ENCODE data around the gene TCERG1L.

TCERG1L gene

DNA sequence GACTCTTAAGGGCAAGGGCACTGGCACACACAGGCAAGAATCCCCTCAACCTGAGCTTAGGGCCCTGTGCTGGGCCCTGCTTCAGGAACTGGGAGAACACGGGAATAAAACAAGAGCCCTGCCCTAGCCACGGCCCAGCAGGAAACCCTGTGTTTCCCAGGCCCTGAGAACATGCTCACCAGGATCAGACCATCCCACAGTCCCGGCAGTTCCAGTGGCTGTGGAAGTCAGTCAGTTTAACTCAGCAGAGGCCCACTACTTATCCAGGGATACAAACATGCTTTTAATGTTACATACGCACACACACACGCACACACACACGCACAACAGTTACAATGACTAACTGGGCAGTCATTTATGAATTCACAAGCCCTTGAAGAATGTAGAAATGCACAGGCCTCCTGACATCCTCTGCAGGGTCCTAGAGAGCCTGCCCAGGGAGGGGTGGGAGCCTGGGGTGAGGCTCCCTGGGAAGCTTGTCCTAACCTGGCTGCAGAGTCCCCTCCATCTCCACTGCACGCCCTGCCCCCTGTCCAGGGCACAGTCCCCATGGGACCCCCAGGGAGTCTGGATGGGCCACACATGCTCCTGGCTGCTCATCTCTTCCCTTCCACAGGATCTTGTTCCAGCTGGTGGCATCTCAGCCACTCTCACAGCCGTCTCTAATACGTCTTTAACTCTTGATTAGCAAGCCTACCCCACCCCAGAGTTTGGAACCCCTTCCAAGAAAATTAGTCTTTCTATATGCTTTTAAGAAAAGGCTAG is 97.6 kb downstream of the TCERG1L start:
- H3K36me3 ChIP-seq (ENCODE audit: control insufficient read depth in 1 of 2, insufficient read depth in 2 of 2, low read length in 2 of 2), result no peaks in the 10 kb centered on the region
- no peaks in the 10 kb centered on the region for H3K27me3 ChIP-seq (ENCODE audit: control insufficient read depth in 1 of 2, insufficient read depth in 2 of 2, low read length in 2 of 2)
- no peak overlapping the region for H3K9ac ChIP-seq (ENCODE audit: low read depth in 1 of 2, low read length in 2 of 2)
- H3K4me1 ChIP-seq (ENCODE audit: control insufficient read depth in 1 of 2, insufficient read depth in 2 of 2, low read length in 2 of 2), result no peaks in the 10 kb centered on the region
- H3K9me3 ChIP-seq (ENCODE audit: control insufficient read depth in 1 of 2, low read length in 2 of 2), result no peaks in the 10 kb centered on the region
- no peak overlapping the region for H3K4me3 ChIP-seq (ENCODE audit: low read depth in 1 of 2, low read length in 2 of 2)
- no peak overlapping the region for H3K27ac ChIP-seq (ENCODE audit: low read depth, low read length)

DNA sequence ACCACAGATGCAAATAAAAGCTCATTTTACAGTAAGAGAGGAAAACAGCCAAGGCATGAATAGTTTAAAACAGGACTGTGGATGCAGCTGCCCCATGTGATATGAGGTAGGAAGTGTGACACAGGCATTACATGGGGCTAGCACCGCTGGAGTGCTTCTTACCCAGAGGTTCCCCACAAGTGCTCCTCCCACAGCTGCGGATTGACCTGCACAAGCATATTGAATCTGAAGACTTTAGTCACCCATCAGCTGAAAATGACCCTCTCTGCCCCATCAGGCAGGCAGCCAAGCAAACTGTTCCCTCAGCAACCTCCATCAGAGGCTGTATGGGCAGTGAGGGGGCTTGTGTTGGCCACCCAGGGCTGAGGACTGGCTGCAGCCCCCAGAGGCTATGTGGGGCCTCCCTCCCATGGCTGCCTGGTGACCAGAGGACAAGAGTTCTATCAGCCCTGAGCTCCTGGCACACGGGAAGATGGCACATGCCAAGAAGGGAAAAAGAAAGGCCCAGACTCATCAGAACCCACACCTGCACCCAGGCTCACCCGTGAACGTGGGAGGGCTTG is 98.7 kb downstream of the TCERG1L start:
- H3K36me3 ChIP-seq (ENCODE audit: control insufficient read depth in 1 of 2, insufficient read depth in 2 of 2, low read length in 2 of 2), result no peaks in the 10 kb centered on the region
- H3K9ac ChIP-seq (ENCODE audit: low read depth in 1 of 2, low read length in 2 of 2), result no peak overlapping the region
- no peaks in the 10 kb centered on the region for H3K27me3 ChIP-seq (ENCODE audit: control insufficient read depth in 1 of 2, insufficient read depth in 2 of 2, low read length in 2 of 2)
- H3K27ac ChIP-seq (ENCODE audit: low read depth, low read length), result no peak overlapping the region
- H3K9me3 ChIP-seq (ENCODE audit: control insufficient read depth in 1 of 2, low read length in 2 of 2), result no peaks in the 10 kb centered on the region
- no peaks in the 10 kb centered on the region for H3K4me1 ChIP-seq (ENCODE audit: control insufficient read depth in 1 of 2, insufficient read depth in 2 of 2, low read length in 2 of 2)
- H3K4me3 ChIP-seq (ENCODE audit: low read depth in 1 of 2, low read length in 2 of 2), result no peak overlapping the region

DNA sequence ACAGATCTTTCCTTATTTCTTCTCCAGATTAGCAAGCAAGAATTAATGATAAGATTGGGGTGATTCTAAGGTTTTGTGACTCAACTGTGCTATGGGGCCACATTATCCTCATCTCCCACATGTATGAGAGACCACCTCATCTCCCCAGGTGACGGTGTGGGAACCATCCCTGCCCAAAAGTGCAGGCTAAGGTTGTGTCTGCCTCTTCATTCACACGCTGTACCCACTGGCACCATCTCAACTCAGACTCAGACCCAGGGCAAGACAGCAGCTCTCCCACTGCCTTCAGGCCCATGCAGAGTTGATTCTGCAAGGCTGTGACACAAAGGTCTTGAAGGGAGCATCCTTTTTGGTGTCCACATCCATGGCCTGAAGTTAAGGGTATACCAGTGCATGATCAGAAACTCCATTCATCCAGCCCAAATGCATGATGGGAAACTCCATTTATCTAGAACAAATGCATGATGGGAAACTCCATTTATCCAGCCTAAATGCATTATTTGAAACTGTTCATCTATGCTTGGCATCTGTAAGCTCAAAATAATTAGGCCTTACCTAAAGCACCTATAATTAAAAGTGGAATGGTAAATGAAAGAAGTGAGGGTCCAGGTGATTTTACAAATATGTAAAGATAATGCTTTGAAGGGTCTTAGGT is 99.4 kb downstream of the TCERG1L start:
- no peaks in the 10 kb centered on the region for H3K9me3 ChIP-seq (ENCODE audit: control insufficient read depth in 1 of 2, low read length in 2 of 2)
- no peaks in the 10 kb centered on the region for H3K4me1 ChIP-seq (ENCODE audit: control insufficient read depth in 1 of 2, insufficient read depth in 2 of 2, low read length in 2 of 2)
- H3K4me3 ChIP-seq (ENCODE audit: low read depth in 1 of 2, low read length in 2 of 2), result no peak overlapping the region
- H3K27me3 ChIP-seq (ENCODE audit: control insufficient read depth in 1 of 2, insufficient read depth in 2 of 2, low read length in 2 of 2), result no peaks in the 10 kb centered on the region
- H3K9ac ChIP-seq (ENCODE audit: low read depth in 1 of 2, low read length in 2 of 2), result no peak overlapping the region
- H3K36me3 ChIP-seq (ENCODE audit: control insufficient read depth in 1 of 2, insufficient read depth in 2 of 2, low read length in 2 of 2), result no peaks in the 10 kb centered on the region
- no peak overlapping the region for H3K27ac ChIP-seq (ENCODE audit: low read depth, low read length)

DNA sequence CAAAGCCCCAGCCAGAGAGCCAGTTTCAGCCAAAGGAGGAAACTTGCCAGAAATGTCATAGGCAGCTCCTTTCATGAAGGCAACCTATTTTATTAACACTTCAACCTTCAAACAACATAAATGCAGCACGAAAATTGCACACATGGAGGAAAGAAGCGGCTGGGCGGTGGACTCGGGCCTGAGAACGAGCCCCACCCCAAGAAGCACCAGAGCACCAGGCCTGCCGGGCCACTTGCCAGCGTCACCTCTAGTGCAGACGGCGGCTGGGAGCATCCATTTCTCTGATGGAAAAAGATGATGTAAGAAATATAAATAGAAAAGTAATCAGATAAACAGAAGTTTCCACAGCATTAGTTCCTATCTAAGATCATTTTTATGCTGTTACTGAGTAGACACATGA is 100.0 kb downstream of the TCERG1L start:
- Histone ChIP-seq H3K9ac (ENCODE audit: low read depth in 1 of 2, low read length in 2 of 2) (no peak overlapping the region), H3K4me1 (ENCODE audit: control insufficient read depth in 1 of 2, insufficient read depth in 2 of 2, low read length in 2 of 2) (no peaks in the 10 kb centered on the region), H3K36me3 (ENCODE audit: control insufficient read depth in 1 of 2, insufficient read depth in 2 of 2, low read length in 2 of 2) (no peaks in the 10 kb centered on the region), H3K4me3 (ENCODE audit: low read depth in 1 of 2, low read length in 2 of 2) (no peak overlapping the region), H3K9me3 (ENCODE audit: control insufficient read depth in 1 of 2, low read length in 2 of 2) (no peaks in the 10 kb centered on the region), H3K27ac (ENCODE audit: low read depth, low read length) (no peak overlapping the region), H3K27me3 (ENCODE audit: control insufficient read depth in 1 of 2, insufficient read depth in 2 of 2, low read length in 2 of 2) (no peaks in the 10 kb centered on the region)

DNA sequence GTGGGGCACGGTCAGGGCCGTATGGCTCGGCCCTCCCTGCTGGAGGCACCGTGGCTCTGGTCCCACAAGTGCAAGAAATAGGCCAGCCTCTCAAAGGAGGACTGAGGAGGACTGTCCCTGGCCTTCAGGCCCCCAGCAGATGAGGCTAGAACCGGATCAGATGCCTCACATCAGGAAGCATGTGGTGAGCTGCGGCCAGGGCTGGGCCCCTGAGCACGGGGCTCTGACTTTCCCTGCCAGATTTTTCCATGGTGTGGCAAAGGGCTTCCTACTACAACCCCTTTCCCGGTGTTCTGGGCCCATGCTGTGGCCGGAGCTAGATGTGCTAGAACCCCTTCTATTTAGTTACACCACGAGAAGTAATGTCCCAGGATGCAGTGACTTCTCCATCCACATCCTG is 100.4 kb downstream of the TCERG1L start:
- no peak overlapping the region for H3K9ac ChIP-seq (ENCODE audit: low read depth in 1 of 2, low read length in 2 of 2)
- no peaks in the 10 kb centered on the region for H3K4me1 ChIP-seq (ENCODE audit: control insufficient read depth in 1 of 2, insufficient read depth in 2 of 2, low read length in 2 of 2)
- H3K4me3 ChIP-seq (ENCODE audit: low read depth in 1 of 2, low read length in 2 of 2), result no peak overlapping the region
- no peaks in the 10 kb centered on the region for H3K9me3 ChIP-seq (ENCODE audit: control insufficient read depth in 1 of 2, low read length in 2 of 2)
- H3K27me3 ChIP-seq (ENCODE audit: control insufficient read depth in 1 of 2, insufficient read depth in 2 of 2, low read length in 2 of 2), result no peaks in the 10 kb centered on the region
- no peak overlapping the region for H3K27ac ChIP-seq (ENCODE audit: low read depth, low read length)
- no peaks in the 10 kb centered on the region for H3K36me3 ChIP-seq (ENCODE audit: control insufficient read depth in 1 of 2, insufficient read depth in 2 of 2, low read length in 2 of 2)

DNA sequence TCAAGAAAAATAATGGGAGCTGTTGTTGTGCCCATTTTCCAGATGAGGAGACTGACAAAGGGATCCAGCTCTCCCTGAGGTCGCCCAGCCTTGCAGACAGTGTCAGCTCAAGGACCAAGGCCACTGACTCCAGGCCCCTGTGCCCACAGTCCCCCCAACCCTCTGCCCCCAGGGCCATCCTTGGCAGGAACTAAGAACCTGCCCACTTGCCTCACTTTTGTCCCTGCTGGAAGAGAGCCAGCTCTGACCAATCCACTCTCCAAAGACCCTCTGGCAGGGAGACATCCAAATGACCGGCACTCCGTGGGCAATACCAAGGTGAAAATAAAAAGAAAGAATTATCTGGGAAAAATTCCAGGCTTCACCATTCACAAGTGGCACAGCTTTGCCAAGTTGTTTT is 101.3 kb downstream of the TCERG1L start:
- no peaks in the 10 kb centered on the region for H3K27me3 ChIP-seq (ENCODE audit: control insufficient read depth in 1 of 2, insufficient read depth in 2 of 2, low read length in 2 of 2)
- H3K9me3 ChIP-seq (ENCODE audit: control insufficient read depth in 1 of 2, low read length in 2 of 2), result no peaks in the 10 kb centered on the region
- H3K4me3 ChIP-seq (ENCODE audit: low read depth in 1 of 2, low read length in 2 of 2), result no peak overlapping the region
- H3K4me1 ChIP-seq (ENCODE audit: control insufficient read depth in 1 of 2, insufficient read depth in 2 of 2, low read length in 2 of 2), result no peaks in the 10 kb centered on the region
- no peak overlapping the region for H3K9ac ChIP-seq (ENCODE audit: low read depth in 1 of 2, low read length in 2 of 2)
- no peaks in the 10 kb centered on the region for H3K36me3 ChIP-seq (ENCODE audit: control insufficient read depth in 1 of 2, insufficient read depth in 2 of 2, low read length in 2 of 2)
- no peak overlapping the region for H3K27ac ChIP-seq (ENCODE audit: low read depth, low read length)

DNA sequence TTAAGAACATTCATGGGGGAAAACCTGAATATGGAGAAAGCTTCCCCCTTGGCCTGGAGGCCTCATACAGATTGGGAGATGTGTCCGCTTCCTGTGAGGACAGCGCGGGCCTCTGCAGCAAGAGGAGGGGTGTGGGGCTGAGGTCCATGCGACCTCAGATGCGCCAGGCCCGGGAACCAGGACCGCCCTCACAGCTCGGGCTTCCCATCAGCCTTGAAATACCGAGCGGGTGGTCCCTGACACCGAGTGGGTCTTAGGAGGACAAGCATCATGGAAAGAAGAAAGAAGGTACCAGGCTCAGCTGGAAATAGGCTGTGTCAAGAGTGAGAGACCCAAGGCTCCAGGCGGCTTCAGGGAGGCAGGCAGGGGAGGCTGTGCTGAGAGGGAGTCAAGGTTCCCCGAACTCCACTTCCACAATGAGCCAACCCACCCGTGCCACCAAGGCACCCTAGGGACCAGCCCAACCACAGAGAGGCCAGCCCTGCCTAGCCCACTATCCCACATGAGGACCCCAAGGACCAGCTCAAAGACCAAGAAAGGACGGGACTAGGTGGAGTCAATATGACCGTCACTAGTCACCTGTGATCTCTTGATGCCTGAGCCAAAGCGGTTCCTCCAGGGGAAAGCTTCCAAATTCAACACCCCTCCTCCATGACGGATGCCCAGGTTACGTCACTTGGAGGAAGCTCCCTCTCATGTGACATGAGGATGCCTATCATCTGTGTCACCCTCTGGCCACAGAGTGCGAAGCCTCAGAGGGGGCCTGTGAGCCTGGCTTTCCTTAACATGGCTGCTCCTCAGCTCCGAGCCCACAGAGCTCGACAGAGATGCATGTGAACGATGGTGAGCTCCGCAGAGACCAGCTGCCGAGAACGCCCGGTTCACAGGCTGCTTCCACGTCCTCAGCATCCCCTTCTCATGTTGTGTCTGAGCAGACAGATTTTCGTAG is 103.7 kb downstream of the TCERG1L start:
- H3K27ac ChIP-seq (ENCODE audit: low read depth, low read length), result no peak overlapping the region
- H3K4me3 ChIP-seq (ENCODE audit: low read depth in 1 of 2, low read length in 2 of 2), result no peak overlapping the region
- no peaks in the 10 kb centered on the region for H3K27me3 ChIP-seq (ENCODE audit: control insufficient read depth in 1 of 2, insufficient read depth in 2 of 2, low read length in 2 of 2)
- no peaks in the 10 kb centered on the region for H3K9me3 ChIP-seq (ENCODE audit: control insufficient read depth in 1 of 2, low read length in 2 of 2)
- H3K4me1 ChIP-seq (ENCODE audit: control insufficient read depth in 1 of 2, insufficient read depth in 2 of 2, low read length in 2 of 2), result no peaks in the 10 kb centered on the region
- no peak overlapping the region for H3K9ac ChIP-seq (ENCODE audit: low read depth in 1 of 2, low read length in 2 of 2)
- no peaks in the 10 kb centered on the region for H3K36me3 ChIP-seq (ENCODE audit: control insufficient read depth in 1 of 2, insufficient read depth in 2 of 2, low read length in 2 of 2)

DNA sequence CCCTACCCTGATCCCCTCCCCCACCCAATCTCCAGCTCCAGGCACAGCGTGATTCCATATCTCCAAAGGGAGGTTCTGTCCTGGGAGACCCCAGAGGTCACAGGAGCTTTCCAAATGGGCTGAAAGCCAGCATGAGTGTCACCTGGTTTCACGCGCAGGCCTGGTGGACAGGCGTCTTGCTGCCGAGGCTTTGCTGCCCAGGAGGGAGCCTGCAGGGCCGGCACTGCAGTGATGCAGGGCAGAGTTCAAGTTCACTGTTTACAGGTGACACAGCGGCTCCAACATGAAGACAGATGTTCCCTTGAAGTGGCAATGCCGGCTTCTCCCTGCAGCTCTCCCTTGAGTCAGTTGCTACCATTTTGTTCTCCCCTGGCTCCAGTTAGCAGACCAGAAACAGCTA is 104.3 kb downstream of the TCERG1L start:
- no peaks in the 10 kb centered on the region for H3K27me3 ChIP-seq (ENCODE audit: control insufficient read depth in 1 of 2, insufficient read depth in 2 of 2, low read length in 2 of 2)

DNA sequence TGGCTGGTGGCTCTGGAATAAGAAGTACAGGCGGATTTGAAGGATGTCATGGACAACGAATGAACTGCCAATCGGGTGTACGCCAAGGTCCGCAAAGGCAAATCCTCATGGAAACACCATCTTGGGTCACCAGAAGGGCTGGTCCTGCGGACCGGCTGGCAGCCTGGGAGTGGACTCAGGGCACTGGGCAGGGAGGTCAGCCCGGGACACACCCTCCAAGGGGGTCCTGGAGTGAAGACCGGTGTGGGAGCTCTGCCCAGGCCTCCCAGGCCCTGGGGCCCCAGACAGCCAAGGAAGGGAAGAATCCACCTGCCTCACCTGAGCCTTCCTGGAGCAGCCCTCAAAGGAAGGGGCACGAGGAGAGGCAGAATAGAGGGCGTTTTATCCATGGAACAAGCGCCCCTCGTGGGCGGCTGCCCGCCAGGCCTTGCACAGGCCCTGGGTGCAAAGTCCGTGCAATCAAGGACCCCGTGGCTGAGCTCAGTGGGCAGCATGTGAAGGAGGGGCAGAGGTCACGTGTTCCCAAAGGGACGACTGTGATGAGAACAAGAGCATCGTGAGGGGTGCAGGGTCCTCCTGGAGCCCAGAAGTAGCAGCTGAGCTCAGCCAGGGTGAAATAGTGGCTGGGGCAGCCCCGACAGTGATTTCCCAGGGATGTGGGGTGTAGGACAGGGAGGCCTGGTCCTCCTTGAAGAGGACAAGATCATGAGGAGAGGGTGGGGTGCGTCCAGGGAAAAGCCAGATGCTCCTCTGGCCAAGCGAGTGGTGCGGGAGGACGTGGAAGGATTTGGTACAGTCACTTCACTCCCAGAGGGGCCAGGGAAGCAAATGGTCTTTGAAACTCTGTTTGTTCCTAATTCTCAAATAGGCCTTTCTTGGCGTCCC is 105.2 kb downstream of the TCERG1L start:
- no peaks in the 10 kb centered on the region for H3K27me3 ChIP-seq (ENCODE audit: control insufficient read depth in 1 of 2, insufficient read depth in 2 of 2, low read length in 2 of 2)
- no peaks in the 10 kb centered on the region for H3K4me1 ChIP-seq (ENCODE audit: control insufficient read depth in 1 of 2, insufficient read depth in 2 of 2, low read length in 2 of 2)
- H3K27ac ChIP-seq (ENCODE audit: low read depth, low read length), result no peak overlapping the region
- no peak overlapping the region for H3K4me3 ChIP-seq (ENCODE audit: low read depth in 1 of 2, low read length in 2 of 2)
- H3K9me3 ChIP-seq (ENCODE audit: control insufficient read depth in 1 of 2, low read length in 2 of 2), result no peaks in the 10 kb centered on the region
- H3K9ac ChIP-seq (ENCODE audit: low read depth in 1 of 2, low read length in 2 of 2), result no peak overlapping the region
- H3K36me3 ChIP-seq (ENCODE audit: control insufficient read depth in 1 of 2, insufficient read depth in 2 of 2, low read length in 2 of 2), result no peaks in the 10 kb centered on the region

More for the DNA sequence above, 104.3 kb downstream of the TCERG1L start:
- no peaks in the 10 kb centered on the region for H3K4me1 ChIP-seq (ENCODE audit: control insufficient read depth in 1 of 2, insufficient read depth in 2 of 2, low read length in 2 of 2)
- H3K9ac ChIP-seq (ENCODE audit: low read depth in 1 of 2, low read length in 2 of 2), result no peak overlapping the region
- H3K4me3 ChIP-seq (ENCODE audit: low read depth in 1 of 2, low read length in 2 of 2), result no peak overlapping the region
- H3K27ac ChIP-seq (ENCODE audit: low read depth, low read length), result no peak overlapping the region
- H3K36me3 ChIP-seq (ENCODE audit: control insufficient read depth in 1 of 2, insufficient read depth in 2 of 2, low read length in 2 of 2), result no peaks in the 10 kb centered on the region
- no peaks in the 10 kb centered on the region for H3K9me3 ChIP-seq (ENCODE audit: control insufficient read depth in 1 of 2, low read length in 2 of 2)

Data from duodenal mucosa (tissue), 2 donors.